Suppressor macrophage treated with lipopolysaccharide for 1 hour (primary cell): ENCODE measurements around the gene LAMTOR3.

ENCODE experiments used
- DNase-seq, 3 donors: peaks; one replicate each; pipeline ENCODE4 v3.0.0-alpha.2; 2020 to 2022

The LAMTOR3 gene, protein sequence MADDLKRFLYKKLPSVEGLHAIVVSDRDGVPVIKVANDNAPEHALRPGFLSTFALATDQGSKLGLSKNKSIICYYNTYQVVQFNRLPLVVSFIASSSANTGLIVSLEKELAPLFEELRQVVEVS

DNA sequence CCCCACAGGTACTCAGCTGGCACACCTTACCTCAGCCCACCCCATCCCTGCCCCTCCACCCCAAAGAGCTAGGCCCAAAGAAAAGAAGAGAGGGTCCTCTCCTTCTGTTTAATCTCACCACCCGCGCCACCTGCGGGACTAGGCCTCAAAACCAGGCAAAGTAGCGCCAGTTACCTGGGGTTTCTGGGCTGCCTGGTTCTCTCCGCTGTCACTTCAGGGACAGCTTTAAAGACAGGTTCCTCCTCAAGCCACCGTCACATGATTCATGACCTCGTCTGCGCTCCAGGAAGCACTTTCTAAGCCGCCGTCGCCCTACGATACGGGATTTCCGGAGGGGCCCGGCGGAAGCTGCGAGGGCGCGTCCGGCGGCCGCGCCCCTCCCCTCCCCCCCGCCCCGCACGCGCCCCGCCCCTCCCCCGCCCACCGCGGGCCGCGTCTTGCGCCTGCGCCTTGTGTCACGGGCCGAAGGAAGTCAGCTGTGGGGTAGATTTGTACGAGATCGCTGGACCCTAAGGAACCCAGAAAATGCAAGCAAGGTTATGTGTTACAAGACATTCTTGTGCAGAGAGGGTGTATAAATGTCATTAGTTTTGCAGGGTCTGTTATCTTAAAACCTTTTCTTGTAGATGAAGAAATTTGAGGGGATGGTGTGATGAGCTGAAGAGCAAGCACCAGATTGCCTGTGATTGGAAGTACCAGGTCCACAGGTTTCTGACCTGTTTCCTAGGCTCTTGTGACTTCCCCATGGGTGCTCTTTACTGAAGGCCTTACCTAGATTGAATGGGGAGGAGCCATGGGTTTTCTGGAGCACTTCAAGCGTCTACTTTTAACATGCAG, at the start of gene LAMTOR3:
LAMTOR3 (minus strand) TSS at position 267 of the 837 bp plus-strand sequence. CDS start 464 bp downstream, outside the sequence.
- DNase-seq = peak; percentile 95 to 97 (median 96)

DNA sequence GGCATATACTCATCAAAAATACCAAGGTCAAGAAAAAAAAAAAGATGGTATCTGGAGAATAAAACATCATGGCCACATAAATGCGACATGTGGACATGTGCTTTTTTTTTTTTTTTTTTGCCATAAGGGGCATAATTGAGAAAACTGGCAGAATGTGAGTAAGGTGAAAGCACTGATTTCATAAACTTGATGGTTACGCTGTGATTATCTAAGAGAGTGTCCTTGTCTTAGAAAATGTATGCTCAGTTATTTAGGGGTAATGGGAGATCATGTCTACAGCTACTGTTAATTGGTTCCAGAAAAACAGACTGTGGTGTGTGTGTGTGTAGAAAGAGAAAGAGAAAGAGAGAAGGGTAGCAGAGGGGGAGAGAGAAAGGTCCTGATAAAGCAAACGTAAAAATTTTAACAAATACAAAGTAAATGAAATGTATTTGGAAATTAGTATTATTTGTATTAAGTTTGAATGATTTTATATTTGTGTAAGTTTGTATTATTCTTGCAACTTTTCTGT, 44.1 kb upstream of the LAMTOR3 start:
- DNase-seq = no peak

DNA sequence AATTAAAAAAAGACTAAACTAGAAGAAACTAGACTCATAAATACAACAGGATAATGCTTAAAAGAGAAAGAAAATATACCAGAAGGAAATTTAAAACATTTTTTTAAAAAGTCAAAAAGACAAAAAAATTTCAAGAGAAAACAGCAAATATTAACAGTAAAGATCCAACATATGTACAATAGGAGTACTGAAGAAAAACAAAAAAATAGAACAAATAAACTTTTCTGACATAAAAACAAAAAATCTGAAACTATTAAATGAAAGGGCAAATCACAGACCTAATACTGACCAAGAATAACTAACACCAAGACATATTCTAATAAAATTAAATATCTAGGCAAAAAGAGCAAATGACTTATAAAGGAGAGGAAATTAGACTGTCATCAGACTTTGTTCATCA, 40.7 kb upstream of the LAMTOR3 start:
- DNase-seq = no peak

DNA sequence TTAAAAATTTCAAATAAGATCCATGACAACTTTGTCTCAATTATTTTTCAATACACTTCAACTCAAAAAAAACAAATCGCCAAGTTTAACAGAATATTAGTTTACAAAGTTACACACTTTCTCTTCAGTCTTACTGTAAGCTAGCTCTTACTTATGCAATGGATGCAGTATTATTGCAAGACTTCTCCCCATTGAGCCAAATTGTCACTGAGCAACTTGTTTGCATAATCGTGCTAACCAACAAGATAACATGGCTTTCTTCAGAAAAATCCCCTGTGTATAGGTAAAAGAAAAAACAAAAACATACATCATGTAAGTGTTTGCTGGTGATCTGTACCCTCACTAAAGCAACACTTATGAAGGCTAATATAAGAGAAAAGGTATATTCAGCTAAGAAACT, 33.3 kb upstream of the LAMTOR3 start:
- no peak for DNase-seq

DNA sequence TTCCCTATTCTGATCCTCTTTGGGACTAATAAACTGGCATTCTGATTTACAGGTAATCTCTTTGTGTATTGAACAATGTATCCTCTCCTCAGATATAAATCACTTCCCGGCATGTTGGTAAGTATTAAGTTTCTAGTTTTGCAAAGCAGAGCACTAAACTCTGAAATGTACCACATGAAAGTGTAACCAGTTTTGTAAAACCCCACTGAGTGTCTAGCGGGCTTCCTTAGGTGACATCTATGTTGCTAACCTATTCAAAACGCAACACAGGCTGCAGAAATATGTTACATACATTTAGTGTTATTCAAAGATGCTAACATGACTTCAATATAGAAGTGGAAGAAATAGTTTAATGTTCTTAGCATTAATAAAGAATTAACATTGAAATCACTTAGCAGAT, 26.9 kb upstream of the LAMTOR3 start:
- DNase-seq = no peak

DNA sequence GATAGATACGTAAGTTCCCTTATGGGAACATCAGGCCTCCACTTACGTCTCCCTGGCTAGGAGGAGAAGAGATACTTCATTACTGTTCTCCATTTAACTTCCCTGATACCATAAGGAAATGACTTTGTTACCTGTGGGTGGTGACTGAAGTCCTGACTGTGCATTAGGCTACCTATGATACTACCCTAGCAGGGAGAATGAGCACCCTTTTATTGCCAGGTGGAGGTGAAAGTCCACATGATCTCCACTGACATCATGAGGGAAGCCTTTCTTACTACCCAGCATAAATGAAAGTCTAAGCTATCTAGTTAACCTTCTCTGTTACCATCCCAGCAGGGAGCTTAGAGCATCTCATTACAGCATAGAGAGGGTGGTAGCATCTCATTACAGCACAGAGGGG, 24.4 kb upstream of the LAMTOR3 start:
- no peak for DNase-seq

DNA sequence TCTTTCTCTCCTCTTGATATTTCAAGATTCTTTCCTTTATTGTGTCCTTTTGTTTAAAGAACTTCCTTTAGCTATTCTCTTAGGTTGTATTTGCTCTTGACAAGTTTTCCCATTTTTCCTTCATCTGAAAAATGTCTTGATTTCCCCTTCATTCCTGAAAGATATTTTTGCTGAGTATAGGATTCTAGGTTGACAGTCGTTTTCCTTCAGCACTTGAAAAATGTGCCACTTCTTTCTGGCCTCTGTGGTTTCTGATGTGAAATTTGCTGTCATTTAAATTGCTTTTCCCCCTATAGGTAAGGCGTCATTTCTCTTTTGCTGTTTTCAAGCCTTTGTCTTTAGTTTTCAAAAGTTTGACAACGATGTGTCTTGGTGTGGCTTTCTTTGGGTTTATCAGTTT, 23.3 kb upstream of the LAMTOR3 start:
- no peak for DNase-seq

DNA sequence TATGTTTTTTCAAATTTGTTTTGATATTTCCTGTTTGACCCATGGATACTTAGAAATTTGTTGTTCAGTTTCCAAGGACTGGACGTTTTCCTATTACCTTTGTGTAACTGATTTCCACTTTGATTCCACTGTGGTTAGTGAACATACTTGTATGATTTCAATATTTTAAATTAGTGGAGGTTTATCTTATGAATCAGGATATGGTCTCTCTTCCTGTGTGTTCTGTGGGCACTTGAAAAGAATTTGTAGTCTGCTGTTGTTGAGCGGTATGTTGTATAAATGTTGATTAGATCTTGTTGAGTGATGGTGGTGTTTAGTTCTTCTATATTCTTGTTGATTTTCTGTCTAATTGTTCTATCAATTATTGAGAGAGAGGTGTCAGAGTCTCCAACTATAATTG, 21.2 kb upstream of the LAMTOR3 start:
- no peak for DNase-seq

DNA sequence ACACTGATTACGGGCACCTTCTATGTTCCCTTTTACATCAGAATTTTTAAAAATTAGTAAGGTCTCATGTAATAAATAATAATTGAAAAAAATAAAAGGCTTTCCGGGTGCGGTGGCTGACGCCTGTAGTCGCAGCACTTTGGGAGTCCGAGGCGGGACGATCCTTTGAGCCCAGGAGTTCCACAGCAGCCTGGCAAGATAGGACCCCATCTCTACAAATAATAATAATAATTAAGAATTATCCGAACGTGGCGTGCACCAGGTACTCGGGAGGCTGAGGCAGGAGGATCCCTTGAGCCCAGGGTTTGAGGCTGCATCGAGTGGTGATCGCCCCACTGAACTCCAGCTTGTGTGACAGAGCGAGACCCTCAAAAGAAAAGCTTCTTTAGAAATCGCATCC, 771 bp upstream of the LAMTOR3 start:
- no peak for DNase-seq

DNA sequence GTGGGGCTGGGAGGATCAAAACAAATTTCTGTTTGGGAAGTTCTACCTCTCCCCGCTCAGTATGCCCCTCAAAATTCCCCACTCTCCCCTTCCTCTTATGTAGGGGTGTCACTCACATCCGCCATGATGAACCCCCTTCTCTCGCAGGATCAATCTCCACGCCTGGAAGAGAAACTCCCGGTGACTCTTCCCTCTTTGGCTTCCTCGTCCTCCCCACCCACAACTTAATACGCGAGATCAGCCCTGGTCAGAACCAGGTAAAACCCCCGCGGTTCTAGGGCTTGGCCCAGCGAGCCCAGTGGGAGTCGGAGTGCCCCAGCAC, 427 bp downstream of the LAMTOR3 start:
- DNase-seq = peak; percentile 65 to 81 (median 74)

DNA sequence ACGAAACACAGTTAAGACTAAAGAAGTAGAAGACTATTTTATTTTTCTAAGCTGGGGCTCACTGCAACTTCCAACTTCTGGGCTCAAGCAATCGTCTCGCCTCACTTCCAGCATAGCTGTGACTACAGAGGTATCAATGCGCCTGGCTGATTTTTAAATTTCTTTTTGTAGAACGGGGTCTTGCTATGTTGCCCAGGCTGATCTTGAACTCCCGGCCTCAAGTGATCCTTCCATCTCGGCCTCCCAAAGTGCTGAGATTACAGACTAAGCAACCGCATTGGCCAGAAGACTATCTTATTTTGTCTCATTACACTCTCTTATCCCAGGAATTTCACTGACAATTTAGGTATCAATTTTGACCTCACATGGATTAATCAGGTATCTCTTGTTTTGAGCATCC, 1.2 kb downstream of the LAMTOR3 start:
- no peak for DNase-seq

DNA sequence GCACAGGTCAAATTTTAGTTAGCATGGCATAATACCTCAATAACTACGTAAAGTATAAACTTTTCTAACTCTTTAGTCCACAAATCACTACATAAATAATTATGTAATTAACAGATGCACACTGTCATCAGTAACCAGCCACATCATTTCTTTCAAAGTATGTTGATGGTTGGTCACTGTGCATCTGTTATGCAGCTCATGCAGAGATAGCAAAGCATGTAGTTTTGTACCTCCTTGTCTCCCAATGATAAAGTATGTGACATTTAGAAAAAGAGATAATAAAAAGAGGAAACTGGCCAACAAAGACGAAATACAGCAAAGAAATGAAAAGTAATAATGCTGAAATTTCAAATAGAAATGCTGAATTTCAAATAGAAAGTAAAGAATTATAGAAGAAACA, 2.9 kb downstream of the LAMTOR3 start:
- DNase-seq = no peak

DNA sequence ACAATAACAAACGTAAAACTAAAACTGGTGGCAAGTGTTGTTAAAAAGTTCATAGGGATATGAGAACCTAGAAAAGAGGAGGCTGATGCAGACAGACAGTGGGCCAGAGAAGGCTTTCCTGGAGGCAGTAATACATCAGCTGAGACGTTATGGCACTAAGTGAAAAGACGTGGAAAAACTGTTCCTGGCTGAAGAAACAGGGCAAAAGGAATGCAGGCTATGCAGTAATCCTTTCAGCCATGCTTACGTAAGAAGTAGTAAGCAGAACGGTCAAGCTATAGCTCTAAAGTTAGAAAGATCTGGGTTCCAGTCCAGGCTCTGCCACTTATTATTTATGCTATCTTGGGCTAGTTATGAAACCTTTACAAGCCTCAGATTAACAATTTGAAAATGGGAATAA, 6.4 kb downstream of the LAMTOR3 start:
- DNase-seq = no peak

DNA sequence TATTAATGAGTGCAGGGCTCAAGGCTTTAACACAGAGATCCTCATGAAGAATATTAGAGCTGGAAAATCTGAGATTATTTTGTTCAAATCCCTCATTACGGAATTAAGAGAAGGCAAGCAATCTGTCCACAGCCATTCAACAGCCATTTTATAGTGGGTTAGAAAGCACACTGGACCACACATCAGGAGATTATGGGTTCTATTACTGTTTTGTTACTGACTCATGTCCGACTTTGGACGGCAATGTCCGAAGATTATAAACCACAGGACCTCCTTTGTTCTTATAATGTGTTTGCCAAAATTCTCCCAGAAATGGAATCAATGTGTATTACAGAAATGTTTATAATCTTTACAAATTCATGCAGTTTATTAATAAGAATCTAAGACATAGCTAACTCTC, 8.1 kb downstream of the LAMTOR3 start:
- no peak for DNase-seq

DNA sequence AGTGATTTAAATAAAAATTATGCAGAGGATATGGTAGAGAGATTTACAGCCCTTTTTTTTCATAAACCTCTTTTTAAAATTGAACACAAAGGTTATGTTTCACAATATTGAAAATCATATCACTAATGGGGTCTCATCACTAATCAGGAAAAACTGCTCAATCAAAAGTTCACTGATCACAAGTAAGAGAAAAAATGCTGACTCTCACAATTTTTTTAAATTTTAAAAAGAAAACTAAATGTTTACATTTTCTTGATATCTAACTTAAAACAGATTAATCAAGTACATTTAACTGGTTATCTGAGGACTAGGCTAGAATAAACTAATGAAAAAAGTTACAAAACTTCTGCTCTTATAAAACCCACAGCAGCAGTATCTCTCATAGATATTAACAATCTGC, 8.5 kb downstream of the LAMTOR3 start:
- DNase-seq = no peak

DNA sequence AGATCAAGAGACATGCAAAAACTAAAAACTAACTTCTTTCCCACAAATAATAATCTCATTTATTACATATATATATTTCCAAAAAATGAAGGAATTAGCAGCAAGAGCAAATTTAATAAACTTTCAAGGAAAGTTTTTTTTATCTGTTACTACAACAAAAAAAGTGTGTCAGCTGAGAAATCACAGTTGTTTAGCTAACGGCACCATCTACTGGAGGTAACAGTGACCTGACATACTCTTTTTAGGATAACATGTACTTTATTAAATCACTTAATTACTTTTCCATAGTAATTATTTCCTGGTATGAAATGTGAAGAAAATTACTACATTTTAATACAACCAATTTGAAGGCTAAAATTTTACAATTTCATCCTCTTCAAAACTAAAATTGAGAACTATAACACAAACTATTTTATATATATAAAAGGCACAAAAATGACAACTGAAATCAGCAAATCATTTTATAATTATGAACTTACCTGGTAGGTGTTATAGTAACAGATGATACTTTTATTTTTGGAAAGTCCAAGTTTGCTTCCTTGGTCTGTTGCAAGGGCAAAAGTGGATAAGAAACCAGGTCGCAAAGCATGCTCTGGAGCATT, 9.1 kb downstream of the LAMTOR3 start:
- peak; percentile 35 to 65 (median 61) for DNase-seq

DNA sequence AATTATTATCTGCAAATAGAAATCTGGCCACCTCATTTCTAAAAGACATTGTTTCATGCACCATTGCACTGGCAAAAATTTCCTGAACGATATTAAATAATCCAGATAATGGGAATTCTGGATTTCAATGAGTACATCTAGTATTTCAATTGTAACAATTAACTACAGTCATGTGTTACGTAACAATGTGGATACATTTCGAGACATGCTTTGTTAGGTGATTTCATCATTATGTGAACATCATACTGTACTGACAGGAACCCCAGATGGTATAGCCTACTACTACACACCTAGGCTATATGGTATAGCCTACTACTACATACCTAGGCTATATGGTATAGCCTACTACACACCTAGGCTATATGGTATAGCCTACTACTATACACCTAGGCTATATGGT, 14.8 kb downstream of the LAMTOR3 start:
- DNase-seq = no peak

DNA sequence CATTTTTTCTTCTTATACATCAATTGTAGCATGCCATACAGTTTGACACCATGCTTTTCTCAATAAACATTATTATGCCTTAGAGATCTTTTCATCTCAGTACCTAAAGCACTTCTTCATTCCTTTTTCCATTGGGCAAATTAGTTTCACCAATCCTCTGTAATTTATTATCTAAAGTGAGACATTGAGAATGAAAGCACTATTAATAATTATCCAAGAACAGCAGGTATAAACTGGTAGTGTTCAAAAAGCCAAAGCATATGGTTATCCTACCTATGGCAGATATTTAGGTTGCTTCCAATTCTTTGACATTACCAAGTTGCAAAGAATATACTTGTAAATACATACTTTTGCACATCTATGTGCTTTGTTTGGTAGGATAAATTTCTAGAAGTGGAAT, 15.6 kb downstream of the LAMTOR3 start:
- no peak for DNase-seq

DNA sequence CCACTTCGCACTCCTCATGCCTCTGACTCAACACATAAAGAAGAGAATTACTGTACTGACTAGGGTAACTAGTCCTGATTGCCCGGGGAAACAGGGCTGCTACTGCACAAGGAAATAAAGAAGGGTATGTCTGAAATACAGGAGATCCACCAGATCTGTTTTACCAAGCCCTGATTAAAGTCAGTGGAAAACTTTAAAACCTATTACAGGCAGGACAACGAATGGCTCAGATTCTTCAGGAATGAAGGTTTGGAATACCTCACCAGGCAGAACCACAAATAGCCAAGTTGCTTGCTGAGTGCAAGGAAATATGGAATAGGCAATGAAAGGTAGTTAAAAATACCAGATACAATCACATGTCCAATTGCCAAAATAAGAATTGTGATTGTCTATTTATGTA, 17.3 kb downstream of the LAMTOR3 start:
- DNase-seq = no peak

DNA sequence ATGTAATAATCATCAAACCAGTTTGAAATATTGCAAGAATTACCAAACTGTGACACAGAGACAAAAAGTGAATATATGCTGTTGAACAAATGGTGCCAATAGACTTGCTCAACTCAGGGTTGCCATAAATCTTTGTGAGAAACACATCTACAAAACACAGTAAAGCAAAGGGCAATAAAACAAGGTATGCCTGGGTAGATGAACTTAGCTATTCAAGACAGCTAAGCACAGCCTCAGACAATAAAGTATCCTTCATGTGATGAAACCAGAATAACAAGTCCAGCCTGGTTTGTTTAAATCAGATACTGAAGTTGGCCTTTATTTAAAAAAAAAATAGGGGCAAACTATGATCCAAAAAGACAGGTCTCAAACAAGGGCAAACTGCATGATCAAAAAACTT, 19.2 kb downstream of the LAMTOR3 start:
- no peak for DNase-seq

DNA sequence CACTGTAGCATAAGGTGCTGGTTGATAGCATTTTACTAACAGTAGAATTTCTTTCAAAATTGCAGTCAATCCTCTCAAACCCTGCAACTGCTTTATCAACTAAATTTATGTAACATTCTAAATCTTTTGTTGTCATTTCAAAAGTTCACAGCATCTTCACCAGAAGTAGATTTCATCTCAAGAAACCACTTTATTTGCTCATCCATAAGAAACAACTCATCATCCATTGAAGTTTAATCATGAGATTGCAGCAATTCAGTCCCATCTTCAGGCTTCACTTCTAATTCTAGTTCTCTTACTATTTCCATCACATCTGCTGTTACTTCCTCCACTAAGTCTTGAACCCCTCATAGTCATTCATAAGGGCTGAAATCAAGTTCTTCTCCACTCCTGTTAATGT, 21.7 kb downstream of the LAMTOR3 start:
- no peak for DNase-seq

DNA sequence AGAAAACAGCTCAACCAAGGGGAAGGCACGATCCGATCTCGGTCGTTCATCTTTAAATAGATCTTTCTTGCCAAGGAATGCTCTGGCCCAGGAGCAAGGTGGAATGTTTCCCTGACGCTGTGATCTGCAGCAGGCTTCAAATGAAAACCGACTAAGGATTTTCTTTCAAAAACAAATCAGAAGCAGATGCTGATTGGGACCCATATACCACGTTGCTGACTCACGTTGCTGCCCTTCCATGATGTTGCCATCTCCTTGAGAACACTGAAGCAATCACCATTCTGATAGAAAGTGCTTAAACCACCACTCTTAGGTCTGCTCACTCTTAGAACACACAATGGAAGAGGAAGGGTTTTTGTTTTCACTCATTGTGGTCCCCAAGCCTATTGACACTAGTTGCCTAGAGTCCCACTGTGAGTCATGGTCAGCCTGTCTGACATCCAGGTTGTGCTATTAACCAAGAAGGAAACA, 26.1 kb downstream of the LAMTOR3 start:
- peak; percentile 51 to 66 (median 59) for DNase-seq

DNA sequence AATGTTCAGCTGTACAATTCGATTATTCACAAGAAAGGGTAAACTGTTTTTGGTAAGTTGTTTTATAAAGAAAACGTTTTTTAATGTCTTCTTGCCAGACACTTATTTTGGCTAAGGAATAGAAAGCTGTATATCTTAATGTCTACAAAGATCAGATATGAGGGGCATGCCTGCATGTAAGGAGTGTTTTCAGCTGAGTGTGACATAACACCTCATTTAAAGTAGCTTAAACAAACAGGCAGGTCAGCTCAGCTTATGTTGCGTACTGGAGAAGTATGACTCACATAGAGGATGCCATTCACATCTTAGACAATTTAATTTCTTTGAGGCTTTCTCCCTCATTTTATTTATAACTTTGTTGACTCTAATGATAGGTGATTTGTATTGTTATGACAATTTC, 30.4 kb downstream of the LAMTOR3 start:
- no peak for DNase-seq
